Occipital lobe (tissue), 2 donors: Measurements from ENCODE around the gene MKX. TPM values are rescaled to one million over a fixed set of nuclear protein-coding genes. Genes with fewer than 3 reads are reported as not detected.

ENCODE experiments used
- DNase-seq: peaks from one replicate; lab custom pipeline; 2025; lab: John Stamatoyannopoulos, UW
- total RNA-seq: library from RNA; depleted of rRNA; stranded (reverse); fragments of >200 nt; gene quantifications from one replicate; pipeline ENCODE4 v1.2.3, GENCODE V29; 2014

The MKX gene
- 0.94 TPM for total RNA-seq

GRCh38 chr10:27745732-27746396 is at the start of gene MKX:
Gene MKX (minus strand): TSS chr10:27745819. CDS start chr10:27743415, 2,404 bp downstream.
- DNase-seq = peak; percentile 9

- DNase-seq = no peak
These were observed 48.5 kb upstream of the MKX start for GRCh38 chr10:27794157-27794556.

- DNase-seq = no peak
These were observed 46.6 kb upstream of the MKX start for GRCh38 chr10:27792216-27792615.

- DNase-seq = no peak
These were observed 38.7 kb upstream of the MKX start for GRCh38 chr10:27784272-27784671.

GRCh38 chr10:27783660-27784059 is 38.0 kb upstream of the MKX start:
- no peak for DNase-seq

- no peak for DNase-seq
These were observed 33.9 kb upstream of the MKX start for GRCh38 chr10:27779462-27780015.

- no peak for DNase-seq
These were observed 29.2 kb upstream of the MKX start for GRCh38 chr10:27774831-27775230.

- no peak for DNase-seq
These were observed 25.6 kb upstream of the MKX start for GRCh38 chr10:27771231-27771630.

- no peak for DNase-seq
These were observed 24.6 kb upstream of the MKX start for GRCh38 chr10:27770181-27770580.

- no peak for DNase-seq
These were observed 15.2 kb upstream of the MKX start for GRCh38 chr10:27760867-27761266.

- DNase-seq = no peak
These were observed 14.1 kb upstream of the MKX start for GRCh38 chr10:27759483-27760272.

GRCh38 chr10:27752673-27753237 is 7.1 kb upstream of the MKX start:
- no peak for DNase-seq

- DNase-seq = no peak
These were observed 3.0 kb upstream of the MKX start for GRCh38 chr10:27748601-27749000.

- no peak for DNase-seq
These were observed 1.5 kb upstream of the MKX start for GRCh38 chr10:27747096-27747451.

- no peak for DNase-seq
These were observed 927 bp upstream of the MKX start for GRCh38 chr10:27746397-27747095.

GRCh38 chr10:27744802-27745731 is 552 bp downstream of the MKX start:
- DNase-seq = no peak

GRCh38 chr10:27743877-27744801 is 1.5 kb downstream of the MKX start:
- peak; percentile 9 for DNase-seq

GRCh38 chr10:27743012-27743876 is 2.4 kb downstream of the MKX start:
- DNase-seq = no peak
